NT2/D1 (cell line): Measurements from ENCODE around the gene UTF1.

Experiments used
- DNase-seq: peaks from one replicate; pipeline ENCODE4 v3.0.0-alpha.2; 2011; ENCODE audit warnings: low read depth, low spot score
- H3K27me3 ChIP-seq: 2 replicates; pipeline ENCODE4 v1.6.0; 2011; ENCODE audit warnings: mild to moderate bottlenecking; ENCODE audit not compliant: insufficient read length, insufficient read depth
- H3K36me3 ChIP-seq: 2 replicates; pipeline ENCODE4 v1.6.1; 2011; ENCODE audit warnings: mild to moderate bottlenecking, low read length, mixed read lengths; ENCODE audit not compliant: insufficient read depth, insufficient read length
- H3K4me1 ChIP-seq: 2 replicates; pipeline ENCODE4 v1.5.1; 2011; ENCODE audit not compliant: insufficient read depth, insufficient read length
- H3K4me3 ChIP-seq: 2 replicates; pipeline ENCODE4 v1.5.1; 2011; ENCODE audit warnings: low read depth; ENCODE audit not compliant: insufficient read length
- H3K9ac ChIP-seq: 2 replicates; pipeline ENCODE4 v1.6.0; 2011; ENCODE audit warnings: low read depth; ENCODE audit not compliant: insufficient read length
- H3K9me3 ChIP-seq: 2 replicates; pipeline ENCODE4 v1.5.1; 2011; ENCODE audit warnings: mild to moderate bottlenecking, low read length; ENCODE audit not compliant: insufficient read depth
- SUZ12 ChIP-seq: IDR thresholded peaks from 2 replicates; pipeline ENCODE4 v1.6.1; 2011; ENCODE audit not compliant: insufficient read length, insufficient read depth; ENCODE audit errors: extremely low read depth
- YY1 ChIP-seq: IDR thresholded peaks from 2 replicates; pipeline ENCODE4 v1.6.1; 2011; ENCODE audit not compliant: insufficient read length, insufficient read depth
- ZNF274 ChIP-seq: IDR thresholded peaks from 2 replicates; pipeline ENCODE4 v1.6.1; 2011; ENCODE audit warnings: mild to moderate bottlenecking, low read depth, low read length

UTF1 gene

GRCh38 chr10:133185421-133185820 lies 44.6 kb upstream of the UTF1 start:
- no peaks in the 10 kb centered on the region for H3K9me3 ChIP-seq
- TF ChIP-seq SUZ12 (no peak), YY1 (no peak), ZNF274 (no peak)
- H3K4me1 ChIP-seq: peaks cover 2% of the 10 kb centered on the region
- peaks cover 5% of the 10 kb centered on the region for H3K36me3 ChIP-seq
- no peak for DNase-seq
- H3K27me3 ChIP-seq: no peaks in the 10 kb centered on the region
- H3K9ac ChIP-seq: no peak overlapping the region
- H3K4me3 ChIP-seq: no peak overlapping the region

- Histone ChIP-seq H3K9me3 (no peaks in the 10 kb centered on the region), H3K9ac (no peak overlapping the region)
Observed at GRCh38 chr10:133185916-133186315, 44.1 kb upstream of the UTF1 start.

GRCh38 chr10:133186416-133187090 lies 43.5 kb upstream of the UTF1 start:
- Histone ChIP-seq H3K4me1 (peaks cover 2% of the 10 kb centered on the region), H3K9ac (no peak overlapping the region), H3K36me3 (peaks cover 5% of the 10 kb centered on the region), H3K27me3 (no peaks in the 10 kb centered on the region), H3K9me3 (no peaks in the 10 kb centered on the region), H3K4me3 (no peak overlapping the region)
- DNase-seq: no peak
- TF ChIP-seq ZNF274 (no peak), SUZ12 (no peak), YY1 (no peak)

More at GRCh38 chr10:133185916-133186315, 44.1 kb upstream of the UTF1 start:
- peaks cover 5% of the 10 kb centered on the region for H3K36me3 ChIP-seq
- TF ChIP-seq ZNF274 (no peak), YY1 (no peak)
- H3K4me3 ChIP-seq: no peak overlapping the region
- DNase-seq: no peak
- peaks cover 2% of the 10 kb centered on the region for H3K4me1 ChIP-seq
- H3K27me3 ChIP-seq: no peaks in the 10 kb centered on the region

- no peak for DNase-seq
- Histone ChIP-seq H3K4me3 (no peak overlapping the region), H3K9ac (no peak overlapping the region), H3K36me3 (peaks cover 5% of the 10 kb centered on the region), H3K9me3 (no peaks in the 10 kb centered on the region), H3K27me3 (no peaks in the 10 kb centered on the region), H3K4me1 (peaks cover 2% of the 10 kb centered on the region)
- no peak for TF ChIP-seq YY1
- no peak for TF ChIP-seq SUZ12
- TF ChIP-seq ZNF274: no peak
Observed at GRCh38 chr10:133187091-133187905, 42.7 kb upstream of the UTF1 start.

GRCh38 chr10:133187906-133188681 lies 41.9 kb upstream of the UTF1 start:
- Histone ChIP-seq H3K9ac (no peak overlapping the region), H3K4me1 (peaks cover 2% of the 10 kb centered on the region), H3K4me3 (no peak overlapping the region), H3K27me3 (no peaks in the 10 kb centered on the region), H3K9me3 (no peaks in the 10 kb centered on the region), H3K36me3 (peaks cover 5% of the 10 kb centered on the region)
- DNase-seq: no peak
- TF ChIP-seq SUZ12: no peak
- TF ChIP-seq ZNF274: no peak
- TF ChIP-seq YY1: no peak

GRCh38 chr10:133189256-133189655 lies 40.8 kb upstream of the UTF1 start:
- H3K27me3 ChIP-seq: no peaks in the 10 kb centered on the region
- H3K4me3 ChIP-seq: no peak overlapping the region
- H3K4me1 ChIP-seq: peaks cover 2% of the 10 kb centered on the region
- TF ChIP-seq SUZ12 (no peak), YY1 (no peak), ZNF274 (no peak)
- peaks cover 6% of the 10 kb centered on the region; the same call in 1 of the 2 replicates for H3K9me3 ChIP-seq
- no peak overlapping the region for H3K9ac ChIP-seq
- DNase-seq: no peak
- no peaks in the 10 kb centered on the region for H3K36me3 ChIP-seq
